ENCODE measurements around the gene ZCCHC4. TPM values are rescaled to one million over a fixed set of nuclear protein-coding genes. Genes with fewer than 3 reads are reported as not detected.

Gene ZCCHC4
- total RNA-seq, 1 experiment from 2014 or later: 13.1 TPM

DNA sequence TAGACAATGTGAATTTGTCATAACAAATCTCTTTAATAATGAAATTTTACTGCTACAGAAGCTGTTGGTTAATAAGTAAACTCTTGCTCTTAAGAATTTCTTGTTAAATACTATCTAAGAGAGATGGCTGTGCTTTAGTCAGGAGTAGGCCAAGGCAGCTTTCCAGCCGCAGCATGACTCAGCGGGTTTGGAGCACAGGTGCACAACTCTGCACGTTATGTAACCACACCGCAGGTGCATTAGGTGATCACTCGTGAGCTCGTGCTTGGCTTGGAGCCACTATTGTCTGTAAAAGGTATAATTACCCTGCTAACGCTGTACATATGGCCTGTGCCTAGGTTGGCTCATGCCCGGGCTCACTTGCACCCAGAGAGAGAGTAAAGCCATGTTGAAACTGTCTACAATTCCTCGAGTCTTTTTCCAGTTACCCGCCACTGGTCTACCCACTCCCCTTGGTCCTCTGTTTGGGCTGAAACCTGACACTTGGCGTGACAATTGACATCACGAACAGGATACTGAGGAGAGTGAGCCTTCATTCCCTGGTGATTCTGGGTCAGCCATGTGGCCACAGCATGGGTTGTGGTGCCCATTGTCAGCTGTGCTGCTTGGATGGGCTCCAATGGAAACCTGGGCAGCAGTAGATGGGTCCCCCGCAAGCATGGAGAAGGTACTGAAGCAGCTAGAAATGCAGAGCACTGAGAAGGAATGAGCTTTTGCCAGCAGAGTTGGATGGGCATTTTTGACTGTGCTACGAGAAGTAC is 46.1 kb downstream of the ZCCHC4 start:
- TF ChIP-seq, protein P1, sequence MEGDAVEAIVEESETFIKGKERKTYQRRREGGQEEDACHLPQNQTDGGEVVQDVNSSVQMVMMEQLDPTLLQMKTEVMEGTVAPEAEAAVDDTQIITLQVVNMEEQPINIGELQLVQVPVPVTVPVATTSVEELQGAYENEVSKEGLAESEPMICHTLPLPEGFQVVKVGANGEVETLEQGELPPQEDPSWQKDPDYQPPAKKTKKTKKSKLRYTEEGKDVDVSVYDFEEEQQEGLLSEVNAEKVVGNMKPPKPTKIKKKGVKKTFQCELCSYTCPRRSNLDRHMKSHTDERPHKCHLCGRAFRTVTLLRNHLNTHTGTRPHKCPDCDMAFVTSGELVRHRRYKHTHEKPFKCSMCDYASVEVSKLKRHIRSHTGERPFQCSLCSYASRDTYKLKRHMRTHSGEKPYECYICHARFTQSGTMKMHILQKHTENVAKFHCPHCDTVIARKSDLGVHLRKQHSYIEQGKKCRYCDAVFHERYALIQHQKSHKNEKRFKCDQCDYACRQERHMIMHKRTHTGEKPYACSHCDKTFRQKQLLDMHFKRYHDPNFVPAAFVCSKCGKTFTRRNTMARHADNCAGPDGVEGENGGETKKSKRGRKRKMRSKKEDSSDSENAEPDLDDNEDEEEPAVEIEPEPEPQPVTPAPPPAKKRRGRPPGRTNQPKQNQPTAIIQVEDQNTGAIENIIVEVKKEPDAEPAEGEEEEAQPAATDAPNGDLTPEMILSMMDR (IDR thresholded peaks at IDR 0.05; ENCODE audit: insufficient read depth in 1 of 2, low read depth in 1 of 2, low read length in 1 of 2, severe bottlenecking in 1 of 2, unreplicated experiment in 1 of 2): no peak
- Histone ChIP-seq H3K27me3 (replicated peaks; ENCODE audit: control insufficient read depth, insufficient read depth, low read length) (no peaks in the 10 kb centered on the region), H3K9me3 (peaks cover 3% of the 10 kb centered on the region; the same call in 1 of the 2 replicates), H3K4me3 (ENCODE audit: low read depth, low read length) (no peak overlapping the region), H3K36me3 (ENCODE audit: control insufficient read depth, insufficient read depth, low read length) (peaks cover 3% of the 10 kb centered on the region), H3K4me1 (no peaks in the 10 kb centered on the region)
- peaks cover 12% of the 10 kb centered on the region for H3K9me3 Mint-ChIP-seq (ENCODE audit: unreplicated experiment)
- DNase-seq: no peak
- H3K36me3 Mint-ChIP-seq (ENCODE audit: insufficient read depth, unreplicated experiment): peaks cover 12% of the 10 kb centered on the region
- POLR2A ChIA-PET: no interaction called here
- H3K27ac Mint-ChIP-seq (ENCODE audit: unreplicated experiment): no peak overlapping the region
- CTCF ChIA-PET: no interaction called here
- no peak overlapping the region for H3K4me3 Mint-ChIP-seq (ENCODE audit: unreplicated experiment)
- intact Hi-C loops (cut with micrococcal nuclease; ENCODE audit: unreplicated experiment): no loop called here
- no peaks in the 10 kb centered on the region for H3K27me3 Mint-ChIP-seq (ENCODE audit: insufficient read depth, unreplicated experiment)
- no TSS peak for BruUV-seq (replicated peaks)
- H3K4me1 Mint-ChIP-seq (ENCODE audit: low read depth, unreplicated experiment): no peaks in the 10 kb centered on the region

GRCh38 chr4:25361253-25361652 is 48.7 kb downstream of the ZCCHC4 start:
- ChIA-PET POLR2A (no interaction called here), CTCF (no interaction called here)
- Histone ChIP-seq H3K4me1 (no peaks in the 10 kb centered on the region), H3K36me3 (ENCODE audit: control insufficient read depth, insufficient read depth, low read length) (peaks cover 3% of the 10 kb centered on the region), H3K4me3 (ENCODE audit: low read depth, low read length) (no peak overlapping the region), H3K27me3 (replicated peaks; ENCODE audit: control insufficient read depth, insufficient read depth, low read length) (no peaks in the 10 kb centered on the region), H3K9me3 (peaks cover 3% of the 10 kb centered on the region; the same call in 1 of the 2 replicates)
- Mint-ChIP-seq H3K4me3 (ENCODE audit: unreplicated experiment) (no peak overlapping the region), H3K27me3 (ENCODE audit: insufficient read depth, unreplicated experiment) (no peaks in the 10 kb centered on the region), H3K9me3 (ENCODE audit: unreplicated experiment) (peaks cover 12% of the 10 kb centered on the region), H3K27ac (ENCODE audit: unreplicated experiment) (no peak overlapping the region), H3K4me1 (ENCODE audit: low read depth, unreplicated experiment) (no peaks in the 10 kb centered on the region), H3K36me3 (ENCODE audit: insufficient read depth, unreplicated experiment) (peaks cover 14% of the 10 kb centered on the region)
- no peak for DNase-seq
- intact Hi-C loops (cut with micrococcal nuclease; ENCODE audit: unreplicated experiment): no loop called here
- TF ChIP-seq, protein P1 (IDR thresholded peaks at IDR 0.05; ENCODE audit: insufficient read depth in 1 of 2, low read depth in 1 of 2, low read length in 1 of 2, severe bottlenecking in 1 of 2, unreplicated experiment in 1 of 2): no peak
- BruUV-seq (replicated peaks): no TSS peak

DNA sequence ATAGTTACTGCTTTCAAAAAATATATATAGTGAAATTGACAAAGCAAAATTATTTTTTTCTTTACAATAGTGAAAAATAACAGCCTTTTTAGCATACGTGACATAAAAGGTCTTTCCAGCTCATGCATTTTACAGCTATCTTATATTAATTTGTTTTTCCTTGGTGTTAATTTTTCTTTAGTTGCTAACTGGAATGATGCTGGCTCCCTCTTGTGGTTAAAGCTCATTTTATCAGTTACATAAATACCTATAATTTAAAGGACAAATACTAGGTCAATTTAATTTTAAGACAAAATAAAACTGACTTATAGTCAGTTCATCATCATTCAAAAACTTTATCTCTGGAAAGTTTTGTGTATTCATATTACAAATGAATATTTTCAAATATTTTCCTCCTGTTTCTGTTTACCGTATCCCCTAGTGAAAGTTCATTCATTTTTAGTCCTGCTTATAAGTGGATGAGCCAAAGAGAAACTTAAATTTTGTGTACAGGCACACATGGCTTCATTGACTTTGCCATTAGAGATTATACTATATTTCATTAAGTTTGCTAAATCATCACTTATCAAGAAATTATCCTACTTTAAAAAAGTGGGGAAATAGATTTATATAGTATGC is 54.5 kb downstream of the ZCCHC4 start:
- POLR2A ChIA-PET: interaction anchor here (0.6 kb wide), 1 partner anchor 55 kb away, joined by 4 read pairs; the partner anchor contains the start of gene ZCCHC4
- intact Hi-C loops (cut with micrococcal nuclease; ENCODE audit: unreplicated experiment): loop anchor here (1.0 to 5.0 kb wide), 3 partner anchors 55 to 386 kb away; partner anchors contain the start of gene ZCCHC4
- no peaks in the 10 kb centered on the region for H3K36me3 ChIP-seq (ENCODE audit: control insufficient read depth, insufficient read depth, low read length)
- no peaks in the 10 kb centered on the region for H3K9me3 ChIP-seq
- CTCF ChIA-PET: interaction anchor here (0.7 to 3.5 kb wide), 8 partner anchors 10 to 386 kb away, joined by 3 to 29 read pairs (median 4); partner anchors contain the start of gene ZCCHC4
- H3K4me3 ChIP-seq (ENCODE audit: low read depth, low read length): no peak overlapping the region
- peak in 1 of 2 experiments; percentile 24 for DNase-seq
- BruUV-seq (replicated peaks): no TSS peak
- TF ChIP-seq, protein P1 (IDR thresholded peaks at IDR 0.05; ENCODE audit: insufficient read depth in 1 of 2, low read depth in 1 of 2, low read length in 1 of 2, severe bottlenecking in 1 of 2, unreplicated experiment in 1 of 2): peak; percentile 34 to 36
- H3K27me3 ChIP-seq (replicated peaks; ENCODE audit: control insufficient read depth, insufficient read depth, low read length): no peaks in the 10 kb centered on the region
- Mint-ChIP-seq H3K36me3 (ENCODE audit: insufficient read depth, unreplicated experiment) (peaks cover 11% of the 10 kb centered on the region), H3K9me3 (ENCODE audit: unreplicated experiment) (no peaks in the 10 kb centered on the region), H3K4me1 (ENCODE audit: low read depth, unreplicated experiment) (no peaks in the 10 kb centered on the region), H3K4me3 (ENCODE audit: unreplicated experiment) (no peak overlapping the region), H3K27ac (ENCODE audit: unreplicated experiment) (no peak overlapping the region), H3K27me3 (ENCODE audit: insufficient read depth, unreplicated experiment) (no peaks in the 10 kb centered on the region)
- H3K4me1 ChIP-seq: peaks cover 15% of the 10 kb centered on the region
